Esophagus muscularis mucosa (tissue), 4 donors: ENCODE data around the gene NEK4. TPM values are rescaled to one million over a fixed set of nuclear protein-coding genes. Genes with fewer than 3 reads are reported as not detected.

ENCODE experiments used
- DNase-seq: peaks from one replicate; pipeline ENCODE4 v3.0.0-alpha.2; 2017; ENCODE audit errors: extremely low spot score
- H3K27ac ChIP-seq, 4 donors: fragments of 200-600 bp; sonication (generic); replicated peaks in 1 of 4; 1 replicate in 3 of 4; 2 replicates in 1 of 4; pipeline ENCODE4 v1.5.1; 2016 to 2019; ENCODE audit warnings: mild to moderate bottlenecking in 1 of 4
- H3K27me3 ChIP-seq, 4 donors: fragments of 200-600 bp; sonication (generic); one replicate each; pipeline versions ENCODE4 v1.5.1 to v1.6.0; 2016 to 2019
- H3K36me3 ChIP-seq, 4 donors: fragments of 200-600 bp; sonication (generic); one replicate each; pipeline ENCODE4 v1.5.1; 2016 to 2019
- H3K4me1 ChIP-seq, 4 donors: fragments of 200-600 bp; sonication (generic); one replicate each; pipeline ENCODE4 v1.5.1; 2016 to 2019
- H3K4me3 ChIP-seq, 4 donors: fragments of 200-600 bp; sonication (generic); 1 replicate in 2 of 4; 2 replicates in 2 of 4; pipeline ENCODE4 v1.5.1; 2016 to 2019; ENCODE audit warnings: mild to moderate bottlenecking in 4 of 4, moderate library complexity in 1 of 4
- H3K9me3 ChIP-seq, 4 donors: fragments of 200-600 bp; sonication (generic); 1 replicate in 3 of 4; 2 replicates in 1 of 4; pipeline ENCODE4 v1.5.1; 2016 to 2019
- EP300 ChIP-seq: sonication (generic); formaldehyde crosslinking; IDR thresholded peaks from one replicate; pipeline ENCODE4 v1.6.1; 2017; ENCODE audit warnings: antibody characterized with exemption
- POLR2A ChIP-seq: fragments of 450-650 bp; IDR thresholded peaks from one replicate; pipeline ENCODE4 v1.6.1; 2017; ENCODE audit warnings: antibody characterized with exemption, moderate library complexity, mild to moderate bottlenecking, low read depth
- POLR2AphosphoS5 ChIP-seq, 2 donors: sonication (generic); formaldehyde crosslinking; IDR thresholded peaks; one replicate each; pipeline ENCODE4 v1.6.1; 2017; ENCODE audit warnings: antibody characterized with exemption in 2 of 2
- WGBS: methylation state at CpG from one replicate; pipeline ENCODE4 v1.1.5; 2018; 5-methylcytosine and 5-hydroxymethylcytosine counted together
- intact Hi-C: fragments of 100-400 bp; cut with DNase I; formaldehyde crosslinking; loops from one replicate; pipeline ENCODE4 v1.15.1; 2023
- total RNA-seq, 4 donors: library from RNA; depleted of rRNA; stranded (reverse); fragments of >200 nt; gene quantifications; one replicate each; pipeline versions ENCODE4 v1.1.0 to v1.2.1, GENCODE V29; 2016
- TF ChIP-seq, protein P1 (sequence below), 3 experiments: fragments of 200-600 bp in 2 of 3; fragments of 450-650 bp in 1 of 3; sonication (generic) in 2 of 3; IDR thresholded peaks; one replicate each; pipeline ENCODE4 v1.5.1; 2017 to 2019; ENCODE audit warnings: antibody characterized with exemption in 3 of 3, mild to moderate bottlenecking in 2 of 3, moderate library complexity in 1 of 3

The NEK4 gene
- total RNA-seq, 4 donors from 2014 or later: 19.1 to 29.2 (median 23.6) TPM

DNA sequence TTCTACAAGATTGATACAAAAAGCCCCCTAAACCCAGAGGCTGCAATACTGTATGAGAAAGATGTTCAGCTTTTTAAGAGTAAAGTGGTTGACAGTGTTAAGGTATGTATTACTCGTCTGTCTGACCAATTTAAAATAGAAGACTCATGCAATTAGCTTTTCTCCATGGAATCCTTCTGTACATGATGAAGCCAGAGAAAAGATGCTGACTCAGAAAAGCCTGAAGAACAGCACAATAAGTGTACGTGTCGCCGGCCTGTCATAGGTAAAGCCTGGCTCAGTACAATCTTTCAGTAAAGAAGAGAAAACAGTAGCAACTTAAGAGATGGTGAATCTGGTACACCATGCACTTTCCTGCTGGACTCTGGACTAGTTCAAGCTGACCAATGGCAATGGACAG, 16.4 kb downstream of the NEK4 start:
- H3K4me1 ChIP-seq: no peaks in the 10 kb centered on the region
- peaks cover 44 to 96% (median 67%) of the 10 kb centered on the region in 4 donors for H3K36me3 ChIP-seq

DNA sequence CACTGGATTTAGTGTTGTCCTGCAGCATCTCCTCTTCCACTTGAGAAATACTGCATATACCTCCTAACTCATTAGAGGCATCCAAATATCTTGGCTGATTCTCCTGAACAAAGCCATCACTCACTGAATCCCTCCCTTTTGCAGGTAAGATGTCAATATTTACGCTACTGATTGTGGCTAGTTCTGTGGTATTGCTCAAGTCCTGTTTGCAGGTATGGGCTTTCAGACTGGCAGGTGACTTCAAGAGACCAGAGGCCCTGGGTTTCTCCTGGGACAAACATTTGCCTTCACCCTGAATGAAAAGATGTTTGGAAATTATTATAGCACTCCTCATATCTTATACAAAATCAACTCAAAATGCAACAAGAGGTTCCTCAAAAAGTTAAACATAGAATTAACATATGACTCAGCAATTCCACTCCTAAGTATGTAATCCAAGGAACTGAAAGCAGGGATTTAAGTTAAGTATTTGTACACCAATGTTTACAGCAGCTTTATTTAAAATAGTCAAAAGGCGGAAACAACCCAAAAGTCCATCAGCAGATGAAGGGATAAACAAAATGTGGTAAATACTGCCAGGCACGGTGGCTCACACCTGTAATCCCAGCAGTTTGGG, 18.6 kb downstream of the NEK4 start:
- H3K27ac ChIP-seq: no peak overlapping the region
- no peaks in the 10 kb centered on the region for H3K4me1 ChIP-seq
- H3K9me3 ChIP-seq: no peaks in the 10 kb centered on the region
- peaks cover 52 to 96% (median 75%) of the 10 kb centered on the region in 4 donors for H3K36me3 ChIP-seq
- no peaks in the 10 kb centered on the region for H3K27me3 ChIP-seq
- TF ChIP-seq, protein P1, sequence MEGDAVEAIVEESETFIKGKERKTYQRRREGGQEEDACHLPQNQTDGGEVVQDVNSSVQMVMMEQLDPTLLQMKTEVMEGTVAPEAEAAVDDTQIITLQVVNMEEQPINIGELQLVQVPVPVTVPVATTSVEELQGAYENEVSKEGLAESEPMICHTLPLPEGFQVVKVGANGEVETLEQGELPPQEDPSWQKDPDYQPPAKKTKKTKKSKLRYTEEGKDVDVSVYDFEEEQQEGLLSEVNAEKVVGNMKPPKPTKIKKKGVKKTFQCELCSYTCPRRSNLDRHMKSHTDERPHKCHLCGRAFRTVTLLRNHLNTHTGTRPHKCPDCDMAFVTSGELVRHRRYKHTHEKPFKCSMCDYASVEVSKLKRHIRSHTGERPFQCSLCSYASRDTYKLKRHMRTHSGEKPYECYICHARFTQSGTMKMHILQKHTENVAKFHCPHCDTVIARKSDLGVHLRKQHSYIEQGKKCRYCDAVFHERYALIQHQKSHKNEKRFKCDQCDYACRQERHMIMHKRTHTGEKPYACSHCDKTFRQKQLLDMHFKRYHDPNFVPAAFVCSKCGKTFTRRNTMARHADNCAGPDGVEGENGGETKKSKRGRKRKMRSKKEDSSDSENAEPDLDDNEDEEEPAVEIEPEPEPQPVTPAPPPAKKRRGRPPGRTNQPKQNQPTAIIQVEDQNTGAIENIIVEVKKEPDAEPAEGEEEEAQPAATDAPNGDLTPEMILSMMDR (IDR thresholded peaks at IDR 0.05): no peak
- TF ChIP-seq POLR2AphosphoS5 (IDR thresholded peaks at IDR 0.05): no peak
- TF ChIP-seq EP300: no peak
- no peak for TF ChIP-seq POLR2A
- 93% methylated on average over 3 of the region's 3 CpGs for WGBS
- intact Hi-C loops: no loop called here
- no peak for DNase-seq
- no peak overlapping the region for H3K4me3 ChIP-seq

More for the DNA sequence above, 16.4 kb downstream of the NEK4 start:
- H3K9me3 ChIP-seq: no peaks in the 10 kb centered on the region
- DNase-seq: no peak
- 91% methylated on average over 4 of the region's 4 CpGs for WGBS
- H3K4me3 ChIP-seq: no peak overlapping the region
- no peak overlapping the region for H3K27ac ChIP-seq
- TF ChIP-seq POLR2AphosphoS5 (IDR thresholded peaks at IDR 0.05) (no peak), EP300 (no peak), POLR2A (no peak)
- TF ChIP-seq, protein P1 (IDR thresholded peaks at IDR 0.05): no peak
- no peaks in the 10 kb centered on the region for H3K27me3 ChIP-seq
- intact Hi-C loops: no loop called here

DNA sequence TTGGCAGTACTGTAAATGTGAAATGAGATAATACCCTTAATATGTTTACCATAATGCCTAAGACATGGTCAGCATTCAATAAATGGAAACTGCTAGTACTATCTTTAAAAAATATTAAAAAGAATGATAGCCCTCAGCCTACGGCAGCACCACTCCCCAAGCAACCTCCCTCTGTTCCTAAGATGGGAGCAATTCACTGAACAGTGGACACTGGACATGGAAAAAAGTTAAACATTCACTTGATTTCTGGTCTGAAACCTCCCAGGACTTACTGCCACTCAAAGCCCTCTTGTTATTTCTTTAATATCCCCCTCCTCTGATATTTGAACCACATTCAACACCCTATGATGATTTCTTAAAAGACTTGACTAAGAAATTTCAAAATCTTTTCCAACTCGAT, 27.0 kb downstream of the NEK4 start:
- H3K27me3 ChIP-seq: no peaks in the 10 kb centered on the region
- no peak for DNase-seq
- H3K4me3 ChIP-seq: no peak overlapping the region
- H3K27ac ChIP-seq: no peak overlapping the region
- WGBS: 87% methylated on average over 2 of the region's 2 CpGs
- no peaks in the 10 kb centered on the region for H3K9me3 ChIP-seq
- peaks cover 75 to 100% (median 85%) of the 10 kb centered on the region in 4 donors for H3K36me3 ChIP-seq
- intact Hi-C loops: loop anchor here (2.0 to 5.0 kb wide), 2 partner anchors 194 to 329 kb away; no protein-coding TSS in a partner anchor
- no peaks in the 10 kb centered on the region for H3K4me1 ChIP-seq
- no peak for TF ChIP-seq EP300
- TF ChIP-seq POLR2A: no peak
- no peak for TF ChIP-seq POLR2AphosphoS5 (IDR thresholded peaks at IDR 0.05)
- TF ChIP-seq, protein P1 (IDR thresholded peaks at IDR 0.05): no peak

DNA sequence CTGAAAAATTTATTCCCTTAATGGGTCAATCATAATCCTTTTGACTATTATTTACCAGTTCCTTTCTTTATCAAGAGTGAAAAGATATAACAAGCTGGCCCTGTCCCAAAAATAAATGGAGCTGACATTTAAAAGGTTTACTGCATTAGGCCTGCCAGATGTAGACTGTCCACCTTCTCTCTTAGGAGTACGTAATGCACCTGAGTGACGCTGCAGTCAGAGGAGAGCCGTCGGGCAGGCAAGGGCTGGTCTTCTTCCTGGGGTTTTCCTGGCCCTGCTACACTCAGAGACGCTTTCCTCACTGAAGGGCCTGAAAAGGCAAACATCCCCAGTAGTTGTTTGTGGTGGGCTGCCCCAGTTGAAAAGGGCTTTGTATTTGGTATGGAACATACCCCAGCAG, 27.6 kb downstream of the NEK4 start:
- Histone ChIP-seq H3K4me3 (no peak overlapping the region), H3K36me3 (peaks cover 72 to 100% (median 86%) of the 10 kb centered on the region in 4 donors), H3K27me3 (no peaks in the 10 kb centered on the region), H3K27ac (no peak overlapping the region), H3K4me1 (no peaks in the 10 kb centered on the region), H3K9me3 (no peaks in the 10 kb centered on the region)
- intact Hi-C loops: loop anchor here (2.0 to 5.0 kb wide), 2 partner anchors 194 to 330 kb away; no protein-coding TSS in a partner anchor
- no peak for DNase-seq
- 89% methylated on average over 5 of the region's 5 CpGs for WGBS
- TF ChIP-seq EP300 (no peak), POLR2A (no peak), POLR2AphosphoS5 (IDR thresholded peaks at IDR 0.05) (no peak)
- TF ChIP-seq, protein P1 (IDR thresholded peaks at IDR 0.05): no peak
